Measurements from ENCODE around the gene CITED1.
A peak's percentile ranks its signal among the peaks of the same experiment; 100 is the strongest.

The CITED1 gene, protein sequence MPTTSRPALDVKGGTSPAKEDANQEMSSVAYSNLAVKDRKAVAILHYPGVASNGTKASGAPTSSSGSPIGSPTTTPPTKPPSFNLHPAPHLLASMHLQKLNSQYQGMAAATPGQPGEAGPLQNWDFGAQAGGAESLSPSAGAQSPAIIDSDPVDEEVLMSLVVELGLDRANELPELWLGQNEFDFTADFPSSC

DNA sequence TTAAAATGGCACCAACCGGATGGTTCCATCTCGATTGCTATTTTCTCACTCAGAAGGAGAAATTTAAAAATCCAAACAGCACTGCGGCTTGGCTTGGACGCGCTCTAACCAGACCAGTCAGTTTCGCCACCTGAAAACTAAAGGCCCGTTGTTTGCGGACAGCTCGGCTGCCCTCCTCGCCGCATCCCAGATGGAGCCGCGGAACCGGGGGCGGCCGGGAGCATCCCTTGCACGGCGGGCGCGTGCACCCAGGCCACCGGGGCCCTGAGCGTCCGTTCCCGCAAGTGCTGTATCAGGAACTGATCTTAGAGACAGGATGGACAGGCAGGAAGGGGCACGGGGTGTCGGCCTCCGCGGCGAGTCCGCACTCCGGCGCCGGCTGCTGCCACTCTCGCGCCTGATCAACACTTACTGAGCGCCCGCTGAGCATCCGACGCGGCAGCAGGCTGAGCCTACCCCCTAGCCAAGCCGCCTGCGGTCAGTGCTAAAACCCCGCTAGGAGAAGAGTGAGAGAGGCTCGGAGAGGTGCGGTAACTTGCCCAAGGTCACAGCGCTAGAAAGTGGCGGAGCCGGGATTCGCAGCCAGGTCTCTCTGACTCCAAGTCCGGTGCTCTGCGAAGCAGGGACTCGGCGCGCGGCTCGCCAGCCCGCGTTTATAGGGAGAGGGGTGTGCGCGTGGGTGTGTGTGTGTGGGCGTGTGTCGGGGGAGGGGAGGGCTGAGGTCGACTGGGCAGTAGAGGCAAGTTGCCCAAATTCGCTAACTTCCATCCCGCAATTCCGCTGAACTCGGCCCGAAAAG is at the start of gene CITED1:
TSS of gene CITED1 (minus strand) at position 629 of the 799 bp plus-strand sequence. CDS start 3,045 bp downstream, outside the sequence.
- H3K4me3 ChIP-seq (replicated peaks; ENCODE audit: low read depth, low read length): peak within 1 kb of the TSS; percentile 38
- no peak for DNase-seq (ENCODE audit: extremely low read depth, low read depth)
- TF ChIP-seq, protein P1, sequence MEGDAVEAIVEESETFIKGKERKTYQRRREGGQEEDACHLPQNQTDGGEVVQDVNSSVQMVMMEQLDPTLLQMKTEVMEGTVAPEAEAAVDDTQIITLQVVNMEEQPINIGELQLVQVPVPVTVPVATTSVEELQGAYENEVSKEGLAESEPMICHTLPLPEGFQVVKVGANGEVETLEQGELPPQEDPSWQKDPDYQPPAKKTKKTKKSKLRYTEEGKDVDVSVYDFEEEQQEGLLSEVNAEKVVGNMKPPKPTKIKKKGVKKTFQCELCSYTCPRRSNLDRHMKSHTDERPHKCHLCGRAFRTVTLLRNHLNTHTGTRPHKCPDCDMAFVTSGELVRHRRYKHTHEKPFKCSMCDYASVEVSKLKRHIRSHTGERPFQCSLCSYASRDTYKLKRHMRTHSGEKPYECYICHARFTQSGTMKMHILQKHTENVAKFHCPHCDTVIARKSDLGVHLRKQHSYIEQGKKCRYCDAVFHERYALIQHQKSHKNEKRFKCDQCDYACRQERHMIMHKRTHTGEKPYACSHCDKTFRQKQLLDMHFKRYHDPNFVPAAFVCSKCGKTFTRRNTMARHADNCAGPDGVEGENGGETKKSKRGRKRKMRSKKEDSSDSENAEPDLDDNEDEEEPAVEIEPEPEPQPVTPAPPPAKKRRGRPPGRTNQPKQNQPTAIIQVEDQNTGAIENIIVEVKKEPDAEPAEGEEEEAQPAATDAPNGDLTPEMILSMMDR (IDR thresholded peaks at IDR 0.05; ENCODE audit: low read depth, low read length, missing control alignments): no peak

DNA sequence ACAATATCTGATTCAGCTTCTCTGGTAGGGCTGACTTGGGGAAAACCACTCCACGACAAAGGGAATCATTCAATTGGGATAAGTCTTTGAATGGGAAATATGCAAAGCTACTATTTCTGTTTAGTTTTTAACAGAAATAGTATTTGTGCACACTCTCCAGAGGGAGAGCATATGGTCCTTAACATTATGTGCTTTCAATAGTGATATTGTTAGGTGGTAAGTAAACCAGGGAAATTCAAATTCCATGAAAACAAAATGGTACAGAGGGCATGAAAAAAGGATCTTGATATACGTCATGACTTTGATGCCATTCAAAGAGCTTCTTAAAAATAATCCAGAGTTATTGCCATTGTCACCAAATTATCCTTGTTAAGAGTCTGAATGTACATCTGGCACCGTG is 47.1 kb upstream of the CITED1 start:
- no peak for DNase-seq (ENCODE audit: extremely low read depth, low read depth)
- TF ChIP-seq, protein P1 (IDR thresholded peaks at IDR 0.05; ENCODE audit: low read depth, low read length, missing control alignments): no peak
- H3K4me3 ChIP-seq (replicated peaks; ENCODE audit: low read depth, low read length): no peak overlapping the region

DNA sequence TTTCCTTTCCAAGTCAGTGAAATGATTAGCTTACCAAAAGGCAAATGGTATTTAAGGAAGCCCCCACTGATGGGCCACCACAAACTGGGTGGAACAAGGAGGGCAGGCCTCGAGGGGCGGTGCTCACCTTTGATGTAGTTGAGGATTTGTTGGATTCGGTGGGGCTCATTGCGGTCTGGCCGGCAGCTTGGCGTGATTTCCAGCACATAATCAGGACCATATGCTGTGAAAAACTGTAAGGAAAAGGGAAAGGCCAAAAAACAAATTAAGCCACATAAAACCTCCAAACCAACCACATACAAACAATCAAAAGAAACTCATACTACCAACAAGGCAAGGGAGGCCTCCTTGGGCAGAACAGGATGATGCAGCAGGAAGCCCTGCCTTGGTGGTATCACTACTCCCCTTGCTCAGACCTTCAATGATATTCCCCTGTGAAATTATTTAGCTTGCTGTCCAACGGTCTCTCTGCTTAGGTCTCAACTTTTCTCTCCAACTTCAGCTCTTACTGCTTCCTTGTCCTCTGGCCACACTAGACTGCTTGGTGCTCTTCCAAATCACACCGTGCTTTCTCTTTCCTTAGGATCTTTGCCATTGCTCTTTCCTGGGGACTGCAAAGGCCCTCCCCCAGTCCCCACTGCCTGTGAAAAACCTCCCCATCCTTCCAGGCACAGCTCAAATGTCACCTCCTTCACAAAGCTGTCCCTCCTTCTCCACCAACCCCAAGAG is 46.1 kb upstream of the CITED1 start:
- no peak overlapping the region for H3K4me3 ChIP-seq (replicated peaks; ENCODE audit: low read depth, low read length)
- DNase-seq (ENCODE audit: extremely low read depth, low read depth): peak; percentile 41
- TF ChIP-seq, protein P1 (IDR thresholded peaks at IDR 0.05; ENCODE audit: low read depth, low read length, missing control alignments): no peak

DNA sequence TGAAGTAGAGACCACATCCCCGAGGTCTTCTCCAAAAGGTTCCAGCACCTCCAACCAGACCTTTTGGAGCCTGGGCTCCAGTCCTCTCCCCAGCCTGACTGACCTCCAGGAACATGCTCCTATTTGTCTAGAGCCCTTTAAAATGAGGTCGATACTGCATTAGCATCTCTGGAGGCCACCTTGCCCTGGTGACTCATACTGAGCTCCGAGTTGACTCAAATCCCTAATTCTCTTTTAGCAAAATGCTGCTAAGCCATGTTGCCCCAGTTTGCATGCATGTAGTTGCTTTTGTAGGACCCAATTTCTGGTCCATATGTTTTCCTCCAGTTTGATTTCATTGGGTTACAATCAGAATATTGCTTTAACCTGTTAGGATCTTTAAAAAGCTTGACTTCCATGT is 43.5 kb upstream of the CITED1 start:
- no peak for DNase-seq (ENCODE audit: extremely low read depth, low read depth)
- TF ChIP-seq, protein P1 (IDR thresholded peaks at IDR 0.05; ENCODE audit: low read depth, low read length, missing control alignments): no peak

DNA sequence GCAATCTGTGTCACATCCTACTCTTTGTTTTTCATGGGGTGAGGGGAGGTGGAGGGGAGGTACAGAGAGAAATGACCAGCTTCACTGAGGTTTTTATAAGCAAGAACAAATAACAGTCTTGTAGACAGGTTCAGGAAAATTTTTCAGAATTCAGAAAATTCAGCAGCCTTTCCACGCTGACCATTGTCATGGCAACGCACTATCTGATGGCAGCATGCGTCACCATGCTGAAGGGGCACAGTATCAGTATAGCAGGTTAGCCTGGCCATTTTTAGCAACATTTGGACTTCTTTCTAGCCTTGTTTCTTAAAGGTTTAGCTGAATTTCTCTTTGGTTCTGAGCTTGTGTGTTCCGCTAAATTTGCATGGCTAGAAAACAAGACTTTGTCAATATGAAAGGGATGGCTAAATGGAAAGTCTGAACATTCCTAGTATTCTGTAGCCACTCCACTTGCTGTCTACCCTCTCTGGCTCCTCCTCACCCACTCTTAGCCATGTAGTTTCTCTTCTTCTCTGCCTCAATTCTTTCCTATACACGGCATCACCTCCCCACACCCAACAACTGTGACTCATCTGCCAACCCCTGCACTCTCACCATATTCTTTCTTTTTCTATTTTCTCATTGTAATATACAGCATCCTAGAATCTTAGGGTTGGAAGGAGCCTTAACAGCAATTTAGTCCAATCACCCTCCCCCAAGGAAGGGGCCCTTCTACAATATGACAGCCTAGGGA is 42.7 kb upstream of the CITED1 start:
- DNase-seq (ENCODE audit: extremely low read depth, low read depth): no peak
- no peak overlapping the region for H3K4me3 ChIP-seq (replicated peaks; ENCODE audit: low read depth, low read length)
- TF ChIP-seq, protein P1 (IDR thresholded peaks at IDR 0.05; ENCODE audit: low read depth, low read length, missing control alignments): no peak

More for the DNA sequence above, 43.5 kb upstream of the CITED1 start:
- H3K4me3 ChIP-seq (replicated peaks; ENCODE audit: low read depth, low read length): no peak overlapping the region

DNA sequence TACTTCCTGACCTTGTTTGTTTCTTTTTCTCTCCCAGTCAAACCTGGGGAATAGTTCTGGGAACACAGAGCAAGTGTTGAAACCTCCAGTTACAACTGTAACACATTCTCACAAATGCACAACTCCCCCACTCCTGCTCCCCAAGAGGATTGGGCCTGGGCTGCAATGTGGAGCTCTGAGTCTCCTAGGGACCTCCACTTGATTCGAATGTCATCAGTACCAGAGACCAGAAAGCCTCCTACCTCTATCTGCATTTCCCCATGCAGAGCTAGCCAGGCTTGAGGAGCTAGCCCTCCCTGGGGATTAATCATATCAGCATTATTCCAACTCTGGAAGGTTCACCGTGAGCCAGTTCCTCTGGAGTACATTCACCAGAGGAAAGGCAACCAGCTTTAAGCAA is 41.7 kb upstream of the CITED1 start:
- no peak overlapping the region for H3K4me3 ChIP-seq (replicated peaks; ENCODE audit: low read depth, low read length)
- DNase-seq (ENCODE audit: extremely low read depth, low read depth): no peak
- TF ChIP-seq, protein P1 (IDR thresholded peaks at IDR 0.05; ENCODE audit: low read depth, low read length, missing control alignments): no peak
